ENCODE results near the gene MORC1.

DNA sequence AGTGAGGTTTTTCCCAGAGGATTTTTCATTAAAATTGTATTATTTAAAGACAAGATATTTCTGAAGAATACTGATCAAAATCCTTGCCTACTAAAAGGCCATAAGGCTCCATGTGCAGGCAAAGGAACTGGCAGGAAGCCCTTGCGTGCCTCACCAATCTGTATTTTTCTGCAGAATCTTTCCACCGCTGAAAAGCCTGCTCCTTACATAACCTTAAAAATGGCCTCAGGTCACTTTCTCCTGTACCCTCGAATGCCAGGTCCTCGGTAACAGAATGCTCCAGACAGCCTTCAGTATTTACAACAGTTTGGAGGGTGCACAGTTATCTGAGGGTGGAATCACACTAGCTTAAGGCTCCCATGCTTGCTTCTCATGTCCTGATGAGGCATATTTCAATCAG lies 3.2 kb downstream of the MORC1 start:
- TF ChIP-seq POLR2A (IDR thresholded peaks at IDR 0.05), result no peak
- TF ChIP-seq, protein P1, sequence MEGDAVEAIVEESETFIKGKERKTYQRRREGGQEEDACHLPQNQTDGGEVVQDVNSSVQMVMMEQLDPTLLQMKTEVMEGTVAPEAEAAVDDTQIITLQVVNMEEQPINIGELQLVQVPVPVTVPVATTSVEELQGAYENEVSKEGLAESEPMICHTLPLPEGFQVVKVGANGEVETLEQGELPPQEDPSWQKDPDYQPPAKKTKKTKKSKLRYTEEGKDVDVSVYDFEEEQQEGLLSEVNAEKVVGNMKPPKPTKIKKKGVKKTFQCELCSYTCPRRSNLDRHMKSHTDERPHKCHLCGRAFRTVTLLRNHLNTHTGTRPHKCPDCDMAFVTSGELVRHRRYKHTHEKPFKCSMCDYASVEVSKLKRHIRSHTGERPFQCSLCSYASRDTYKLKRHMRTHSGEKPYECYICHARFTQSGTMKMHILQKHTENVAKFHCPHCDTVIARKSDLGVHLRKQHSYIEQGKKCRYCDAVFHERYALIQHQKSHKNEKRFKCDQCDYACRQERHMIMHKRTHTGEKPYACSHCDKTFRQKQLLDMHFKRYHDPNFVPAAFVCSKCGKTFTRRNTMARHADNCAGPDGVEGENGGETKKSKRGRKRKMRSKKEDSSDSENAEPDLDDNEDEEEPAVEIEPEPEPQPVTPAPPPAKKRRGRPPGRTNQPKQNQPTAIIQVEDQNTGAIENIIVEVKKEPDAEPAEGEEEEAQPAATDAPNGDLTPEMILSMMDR (IDR thresholded peaks at IDR 0.05), result no peak
